ENCODE results near the gene PTPRN2.

DNA sequence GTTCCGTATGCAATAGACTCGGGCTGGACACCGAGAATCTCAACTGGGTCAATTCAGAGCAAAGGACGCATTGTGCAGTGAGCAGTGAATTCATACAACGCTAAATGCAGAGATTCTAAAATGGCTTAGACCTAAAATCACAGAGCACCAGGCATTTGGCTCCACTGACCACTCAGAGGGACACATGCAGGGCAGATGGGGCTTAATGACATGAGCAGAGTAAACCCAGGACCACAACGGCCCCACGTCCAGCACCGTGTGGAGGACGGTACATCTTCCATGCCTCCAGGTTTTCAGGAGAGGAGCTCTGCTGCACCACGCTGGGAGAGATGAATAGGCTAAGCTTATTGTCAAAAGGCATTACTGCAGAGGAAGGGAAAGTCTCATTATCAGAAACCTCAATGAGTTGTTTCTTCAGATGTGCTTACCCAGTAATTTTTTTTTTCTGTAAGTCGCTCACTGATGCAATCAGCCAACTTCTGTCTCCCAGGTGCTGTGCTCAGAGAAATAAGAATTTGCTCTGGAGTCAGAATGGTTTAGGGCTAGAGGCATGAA, 555.0 kb downstream of the PTPRN2 start:
- TF ChIP-seq BACH1 (IDR thresholded peaks at IDR 0.05; ENCODE audit: low read length) (no peak), SP2 (IDR thresholded peaks at IDR 0.05; ENCODE audit: low read length) (no peak), SP1 (IDR thresholded peaks at IDR 0.05; ENCODE audit: low read depth, low read length) (no peak)
- TF ChIP-seq, protein P1, sequence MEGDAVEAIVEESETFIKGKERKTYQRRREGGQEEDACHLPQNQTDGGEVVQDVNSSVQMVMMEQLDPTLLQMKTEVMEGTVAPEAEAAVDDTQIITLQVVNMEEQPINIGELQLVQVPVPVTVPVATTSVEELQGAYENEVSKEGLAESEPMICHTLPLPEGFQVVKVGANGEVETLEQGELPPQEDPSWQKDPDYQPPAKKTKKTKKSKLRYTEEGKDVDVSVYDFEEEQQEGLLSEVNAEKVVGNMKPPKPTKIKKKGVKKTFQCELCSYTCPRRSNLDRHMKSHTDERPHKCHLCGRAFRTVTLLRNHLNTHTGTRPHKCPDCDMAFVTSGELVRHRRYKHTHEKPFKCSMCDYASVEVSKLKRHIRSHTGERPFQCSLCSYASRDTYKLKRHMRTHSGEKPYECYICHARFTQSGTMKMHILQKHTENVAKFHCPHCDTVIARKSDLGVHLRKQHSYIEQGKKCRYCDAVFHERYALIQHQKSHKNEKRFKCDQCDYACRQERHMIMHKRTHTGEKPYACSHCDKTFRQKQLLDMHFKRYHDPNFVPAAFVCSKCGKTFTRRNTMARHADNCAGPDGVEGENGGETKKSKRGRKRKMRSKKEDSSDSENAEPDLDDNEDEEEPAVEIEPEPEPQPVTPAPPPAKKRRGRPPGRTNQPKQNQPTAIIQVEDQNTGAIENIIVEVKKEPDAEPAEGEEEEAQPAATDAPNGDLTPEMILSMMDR (IDR thresholded peaks at IDR 0.05; ENCODE audit: control extremely low read depth in 1 of 3, insufficient read depth in 1 of 3, low read depth in 1 of 3, low read length in 3 of 3): no peak
- TF ChIP-seq, protein P2, sequence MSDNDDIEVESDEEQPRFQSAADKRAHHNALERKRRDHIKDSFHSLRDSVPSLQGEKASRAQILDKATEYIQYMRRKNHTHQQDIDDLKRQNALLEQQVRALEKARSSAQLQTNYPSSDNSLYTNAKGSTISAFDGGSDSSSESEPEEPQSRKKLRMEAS (IDR thresholded peaks at IDR 0.05): no peak

All from H1 (cell line).